ENCODE data around the gene WDSUB1. TPM values are rescaled to one million over a fixed set of nuclear protein-coding genes. Genes with fewer than 3 reads are reported as not detected.

Gene WDSUB1
- total and polyA plus RNA-seq, 9 of the 15 experiments (the other 6 are each of a cell fraction or from before 2014, with no cell fraction given) = 5.2 to 13.7 (median 9.4) TPM

GRCh38 chr2:159265171-159265576 lies 21.3 kb downstream of the WDSUB1 start (continued):
- TF ChIP-seq NR0B1 (IDR thresholded peaks at IDR 0.05; ENCODE audit: partially characterized antibody) (no peak), GATAD2A (IDR thresholded peaks at IDR 0.05) (peak; percentile 85; the same call in 1 of the 2 replicates), ZFP91 (CRISPR knock-in tag; IDR thresholded peaks at IDR 0.05) (no peak), KHSRP (IDR thresholded peaks at IDR 0.05) (no peak), THRB (CRISPR knock-in tag; conservative IDR thresholded peaks at IDR 0.05) (0 out of 2 replicates have a peak, but pooled peaks have one; percentile 39), MIER1 (IDR thresholded peaks at IDR 0.05; ENCODE audit: low read depth) (no peak), RNF2 (IDR thresholded peaks at IDR 0.05) (no peak), SRSF1 (IDR thresholded peaks at IDR 0.05; ENCODE audit: low read depth, low read length) (no peak), MCM3 (IDR thresholded peaks at IDR 0.05) (no peak), MTA3 (IDR thresholded peaks at IDR 0.05; ENCODE audit: borderline replicate concordance) (no peak), NCOA1 (IDR thresholded peaks at IDR 0.05; ENCODE audit: low read depth) (no peak), ZNF384 (IDR thresholded peaks at IDR 0.05; ENCODE audit: low read depth, low read length) (no peak), ETS1 (conservative IDR thresholded peaks at IDR 0.05; ENCODE audit: control insufficient read depth, low read depth, low read length) (no peak), NCOA4 (IDR thresholded peaks at IDR 0.05; ENCODE audit: partially characterized antibody) (no peak), HDAC1 (IDR thresholded peaks at IDR 0.05) (0 out of 4 replicates have a peak, but pooled peaks of 1 of the 2 experiments have one; percentile 26), JUND (IDR thresholded peaks at IDR 0.05; ENCODE audit: borderline replicate concordance, low read depth, low read length) (peak; percentile 56; the same call in 1 of the 2 replicates), JUND (tag; IDR thresholded peaks at IDR 0.05; ENCODE audit: borderline replicate concordance, low read depth, low read length) (peak; percentile 67; the same call in 1 of the 3 replicates), XRCC5 (IDR thresholded peaks at IDR 0.05; ENCODE audit: low read depth, low read length) (no peak), ZNF212 (CRISPR knock-in tag; IDR thresholded peaks at IDR 0.05) (no peak), ATF3 (IDR thresholded peaks at IDR 0.05) (peak; percentile 83), ATF3 (CRISPR knock-in tag; conservative IDR thresholded peaks at IDR 0.05) (peak; percentile 65; the same call in 1 of the 2 replicates), SMARCA4 (IDR thresholded peaks at IDR 0.05) (peak; percentile 84), HMBOX1 (IDR thresholded peaks at IDR 0.05) (no peak), ZFX (CRISPR knock-in tag; IDR thresholded peaks at IDR 0.05) (0 out of 2 replicates have a peak, but pooled peaks have one; percentile 17), ZKSCAN3 (CRISPR knock-in tag; IDR thresholded peaks at IDR 0.05) (no peak)

Measured in K562 (cell line).